ENCODE results near the gene MESP2. TPM values are rescaled to one million over a fixed set of nuclear protein-coding genes. Genes with fewer than 3 reads are reported as not detected.

The MESP2 gene
- not detected for total RNA-seq
- not detected for polyA plus RNA-seq

GRCh38 chr15:89776274-89777072 is at the start of gene MESP2:
Gene MESP2 (plus strand): TSS chr15:89776332. CDS start chr15:89776358, 26 bp downstream.
- H3K4me1 Mint-ChIP-seq, result peaks cover 0 to 4% (median 0%) of the 10 kb centered on the region in 3 donors
- CTCF ChIA-PET, result no interaction called here
- H3K4me3 ChIP-seq (ENCODE audit: low read length), result no peak within 1 kb of the TSS

GRCh38 chr15:89728254-89728653 is 47.9 kb upstream of the MESP2 start:
- Mint-ChIP-seq H3K9me3 (peaks cover 2 to 7% (median 4%) of the 10 kb centered on the region in 5 donors), H3K27me3 (peaks cover 9 to 26% of the 10 kb centered on the region in 2 donors), H3K4me3 (no peak overlapping the region), H3K27ac (no peak overlapping the region), H3K4me1 (no peaks in the 10 kb centered on the region), H3K36me3 (peaks cover 0 to 3% (median 0%) of the 10 kb centered on the region in 3 donors)
- CTCF ChIA-PET, result interaction anchor here (2.1 kb wide), 1 partner anchor 12 kb away, joined by 8 read pairs; no protein-coding TSS in a partner anchor
- Histone ChIP-seq H3K36me3 (ENCODE audit: insufficient read depth, low read length) (no peaks in the 10 kb centered on the region), H3K27ac (ENCODE audit: low read depth, low read length) (no peak overlapping the region), H3K4me1 (ENCODE audit: insufficient read depth, low read length) (no peaks in the 10 kb centered on the region), H3K9me3 (ENCODE audit: low read length) (no peaks in the 10 kb centered on the region), H3K4me3 (ENCODE audit: low read length) (no peak overlapping the region), H3K27me3 (ENCODE audit: insufficient read depth, low read length, poor library complexity, severe bottlenecking) (no peaks in the 10 kb centered on the region)
- DNase-seq, result no peak
- POLR2A ChIA-PET, result no interaction called here

More at GRCh38 chr15:89776274-89777072, at the start of gene MESP2:
- Histone ChIP-seq H3K36me3 (ENCODE audit: insufficient read depth, low read length) (no peaks in the 10 kb centered on the region), H3K27me3 (ENCODE audit: insufficient read depth, low read length, poor library complexity, severe bottlenecking) (peaks cover 16% of the 10 kb centered on the region), H3K27ac (ENCODE audit: low read depth, low read length) (no peak within 1 kb of the TSS), H3K9me3 (ENCODE audit: low read length) (no peaks in the 10 kb centered on the region), H3K4me1 (ENCODE audit: insufficient read depth, low read length) (no peaks in the 10 kb centered on the region)
- DNase-seq, result peak in 3 of 5 donors; percentile 18 to 27 (median 24)
- POLR2A ChIA-PET, result no interaction called here
- peak within 1 kb of the TSS in 6 of 7 donors; percentile 35 to 84 (median 52) for H3K4me3 Mint-ChIP-seq
- no peaks in the 10 kb centered on the region for H3K36me3 Mint-ChIP-seq
- H3K9me3 Mint-ChIP-seq, result no peaks in the 10 kb centered on the region
- H3K27ac Mint-ChIP-seq, result no peak within 1 kb of the TSS
- H3K27me3 Mint-ChIP-seq, result peaks cover 21 to 37% of the 10 kb centered on the region in 2 donors

GRCh38 chr15:89731275-89731674 is 44.9 kb upstream of the MESP2 start:
- Histone ChIP-seq H3K36me3 (ENCODE audit: insufficient read depth, low read length) (no peaks in the 10 kb centered on the region), H3K27me3 (ENCODE audit: insufficient read depth, low read length, poor library complexity, severe bottlenecking) (no peaks in the 10 kb centered on the region), H3K9me3 (ENCODE audit: low read length) (no peaks in the 10 kb centered on the region), H3K27ac (ENCODE audit: low read depth, low read length) (no peak overlapping the region), H3K4me1 (ENCODE audit: insufficient read depth, low read length) (no peaks in the 10 kb centered on the region), H3K4me3 (ENCODE audit: low read length) (no peak overlapping the region)
- CTCF ChIA-PET, result interaction anchor here (1.0 to 1.1 kb wide), 2 partner anchors 19 to 271 kb away, joined by 3 read pairs; no protein-coding TSS in a partner anchor
- POLR2A ChIA-PET, result no interaction called here
- Mint-ChIP-seq H3K4me3 (no peak overlapping the region), H3K36me3 (no peaks in the 10 kb centered on the region), H3K9me3 (no peaks in the 10 kb centered on the region), H3K27ac (no peak overlapping the region), H3K4me1 (no peaks in the 10 kb centered on the region), H3K27me3 (peaks cover 19 to 39% of the 10 kb centered on the region in 2 donors)
- no peak for DNase-seq

GRCh38 chr15:89732451-89733172 is 43.5 kb upstream of the MESP2 start:
- H3K4me1 Mint-ChIP-seq, result no peaks in the 10 kb centered on the region
- DNase-seq, result no peak
- no peaks in the 10 kb centered on the region for H3K9me3 ChIP-seq (ENCODE audit: low read length)
- no peak overlapping the region for H3K4me3 ChIP-seq (ENCODE audit: low read length)
- no peaks in the 10 kb centered on the region for H3K4me1 ChIP-seq (ENCODE audit: insufficient read depth, low read length)
- H3K9me3 Mint-ChIP-seq, result no peaks in the 10 kb centered on the region
- H3K27ac ChIP-seq (ENCODE audit: low read depth, low read length), result no peak overlapping the region
- no peaks in the 10 kb centered on the region for H3K36me3 Mint-ChIP-seq
- ChIA-PET CTCF (no interaction called here), POLR2A (no interaction called here)
- no peak overlapping the region for H3K4me3 Mint-ChIP-seq
- H3K27me3 Mint-ChIP-seq, result peaks cover 22 to 48% of the 10 kb centered on the region in 2 donors
- H3K36me3 ChIP-seq (ENCODE audit: insufficient read depth, low read length), result no peaks in the 10 kb centered on the region
- H3K27me3 ChIP-seq (ENCODE audit: insufficient read depth, low read length, poor library complexity, severe bottlenecking), result no peaks in the 10 kb centered on the region
- peak overlapping the region in 1 of 8 donors; percentile 68 for H3K27ac Mint-ChIP-seq

- no peaks in the 10 kb centered on the region for H3K9me3 ChIP-seq (ENCODE audit: low read length)
- CTCF ChIA-PET, result no interaction called here
- no peak for DNase-seq
- no peaks in the 10 kb centered on the region for H3K27me3 ChIP-seq (ENCODE audit: insufficient read depth, low read length, poor library complexity, severe bottlenecking)
- no peaks in the 10 kb centered on the region for H3K36me3 ChIP-seq (ENCODE audit: insufficient read depth, low read length)
- H3K4me3 ChIP-seq (ENCODE audit: low read length), result no peak overlapping the region
- H3K36me3 Mint-ChIP-seq, result no peaks in the 10 kb centered on the region
- H3K9me3 Mint-ChIP-seq, result no peaks in the 10 kb centered on the region
- H3K27ac Mint-ChIP-seq, result no peak overlapping the region
- H3K27ac ChIP-seq (ENCODE audit: low read depth, low read length), result no peak overlapping the region
- POLR2A ChIA-PET, result no interaction called here
- H3K4me1 Mint-ChIP-seq, result peaks cover 2 to 4% (median 3%) of the 10 kb centered on the region in 3 donors
- H3K4me3 Mint-ChIP-seq, result no peak overlapping the region
- peaks cover 22 to 53% of the 10 kb centered on the region in 2 donors for H3K27me3 Mint-ChIP-seq
- H3K4me1 ChIP-seq (ENCODE audit: insufficient read depth, low read length), result no peaks in the 10 kb centered on the region
Observed at GRCh38 chr15:89735773-89736172, 40.4 kb upstream of the MESP2 start.

GRCh38 chr15:89740137-89740536 is 36.0 kb upstream of the MESP2 start:
- peak in 4 of 5 donors; percentile 42 to 60 (median 60) for DNase-seq
- H3K27ac Mint-ChIP-seq, result no peak overlapping the region
- H3K27me3 ChIP-seq (ENCODE audit: insufficient read depth, low read length, poor library complexity, severe bottlenecking), result no peaks in the 10 kb centered on the region
- H3K4me1 ChIP-seq (ENCODE audit: insufficient read depth, low read length), result no peaks in the 10 kb centered on the region
- no peaks in the 10 kb centered on the region for H3K36me3 Mint-ChIP-seq
- ChIA-PET CTCF (interaction anchor here (0.6 to 3.8 kb wide), 13 partner anchors 10 to 290 kb away, joined by 3 to 38 read pairs (median 3); partner anchors contain the start of gene MESP1), POLR2A (no interaction called here)
- H3K27ac ChIP-seq (ENCODE audit: low read depth, low read length), result no peak overlapping the region
- H3K4me3 ChIP-seq (ENCODE audit: low read length), result no peak overlapping the region
- H3K9me3 ChIP-seq (ENCODE audit: low read length), result no peaks in the 10 kb centered on the region
- H3K36me3 ChIP-seq (ENCODE audit: insufficient read depth, low read length), result no peaks in the 10 kb centered on the region
- no peaks in the 10 kb centered on the region for H3K9me3 Mint-ChIP-seq
- peak overlapping the region in 3 of 7 donors; percentile 43 to 62 (median 58) for H3K4me3 Mint-ChIP-seq
- H3K27me3 Mint-ChIP-seq, result peaks cover 10 to 25% of the 10 kb centered on the region in 2 donors
- H3K4me1 Mint-ChIP-seq, result peaks cover 2 to 4% (median 3%) of the 10 kb centered on the region in 3 donors

GRCh38 chr15:89743011-89743410 is 33.1 kb upstream of the MESP2 start:
- no peak overlapping the region for H3K4me3 Mint-ChIP-seq
- ChIA-PET CTCF (interaction anchor here (3.8 kb wide), 1 partner anchor 133 kb away, joined by 38 read pairs; no protein-coding TSS in a partner anchor), POLR2A (no interaction called here)
- no peaks in the 10 kb centered on the region for H3K4me1 ChIP-seq (ENCODE audit: insufficient read depth, low read length)
- no peak overlapping the region for H3K27ac Mint-ChIP-seq
- peaks cover 2 to 4% (median 3%) of the 10 kb centered on the region in 3 donors for H3K4me1 Mint-ChIP-seq
- H3K9me3 Mint-ChIP-seq, result no peaks in the 10 kb centered on the region
- H3K36me3 ChIP-seq (ENCODE audit: insufficient read depth, low read length), result no peaks in the 10 kb centered on the region
- H3K27me3 ChIP-seq (ENCODE audit: insufficient read depth, low read length, poor library complexity, severe bottlenecking), result no peaks in the 10 kb centered on the region
- no peak for DNase-seq
- no peak overlapping the region for H3K27ac ChIP-seq (ENCODE audit: low read depth, low read length)
- no peaks in the 10 kb centered on the region for H3K9me3 ChIP-seq (ENCODE audit: low read length)
- H3K4me3 ChIP-seq (ENCODE audit: low read length), result no peak overlapping the region
- H3K36me3 Mint-ChIP-seq, result no peaks in the 10 kb centered on the region
- peaks cover 0 to 4% of the 10 kb centered on the region in 2 donors for H3K27me3 Mint-ChIP-seq

GRCh38 chr15:89743594-89743993 is 32.5 kb upstream of the MESP2 start:
- H3K27me3 ChIP-seq (ENCODE audit: insufficient read depth, low read length, poor library complexity, severe bottlenecking), result no peaks in the 10 kb centered on the region
- H3K27me3 Mint-ChIP-seq, result peaks cover 0 to 3% of the 10 kb centered on the region in 2 donors
- CTCF ChIA-PET, result no interaction called here
- no peaks in the 10 kb centered on the region for H3K4me1 ChIP-seq (ENCODE audit: insufficient read depth, low read length)
- H3K36me3 ChIP-seq (ENCODE audit: insufficient read depth, low read length), result no peaks in the 10 kb centered on the region
- no peak overlapping the region for H3K4me3 ChIP-seq (ENCODE audit: low read length)
- no peak overlapping the region for H3K27ac Mint-ChIP-seq
- H3K36me3 Mint-ChIP-seq, result no peaks in the 10 kb centered on the region
- no peaks in the 10 kb centered on the region for H3K9me3 ChIP-seq (ENCODE audit: low read length)
- no peak for DNase-seq
- POLR2A ChIA-PET, result no interaction called here
- peaks cover 2 to 4% (median 3%) of the 10 kb centered on the region in 3 donors for H3K4me1 Mint-ChIP-seq
- no peaks in the 10 kb centered on the region for H3K9me3 Mint-ChIP-seq
- H3K27ac ChIP-seq (ENCODE audit: low read depth, low read length), result no peak overlapping the region
- no peak overlapping the region for H3K4me3 Mint-ChIP-seq

Data from CD8-positive, alpha-beta memory T cell (primary cell).